HG02938 (cell line): ENCODE results near the gene PRSS21.

Experiments
- ATAC-seq: cut with Tn5 transposase; IDR thresholded peaks from one replicate; pipeline ENCODE4 v1.9.1; 2021; ENCODE audit warnings: mild to moderate bottlenecking, moderate library complexity; ENCODE audit not compliant: unreplicated experiment

The PRSS21 gene

DNA sequence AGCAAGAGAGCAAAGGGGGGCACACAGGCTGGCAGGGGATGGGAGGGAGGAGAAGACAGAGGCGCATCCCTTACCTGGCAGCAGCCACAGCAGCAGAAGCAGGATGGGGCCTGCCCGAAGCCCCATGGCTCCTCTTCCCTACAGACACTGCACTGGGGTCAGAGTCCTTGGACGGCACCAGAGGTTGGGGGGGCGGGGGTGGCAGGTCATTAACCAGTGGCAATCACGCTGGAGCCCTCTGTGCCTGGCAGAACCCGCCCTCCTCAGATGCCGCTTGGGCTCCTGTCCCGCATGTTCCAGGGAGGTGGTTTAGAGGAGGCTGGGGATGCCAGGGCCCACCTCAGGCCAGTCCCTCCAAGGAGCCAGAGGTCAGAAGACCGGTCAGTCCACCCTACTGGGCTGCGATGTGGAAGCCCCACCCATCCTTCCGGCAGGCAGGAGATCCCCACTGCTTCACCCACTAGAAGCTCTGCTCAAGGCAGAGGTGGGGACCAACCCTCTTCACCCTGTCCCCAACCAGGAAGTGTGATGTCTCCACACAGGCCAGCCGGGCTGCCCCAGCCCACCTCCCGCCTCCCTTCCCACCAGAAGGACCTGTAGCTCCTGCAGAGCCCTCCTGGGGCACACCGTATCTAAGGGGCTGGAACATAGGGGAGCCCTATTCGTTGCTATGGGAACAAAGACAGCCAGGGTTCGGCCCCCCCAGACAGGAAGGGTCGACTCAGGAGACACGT lies 24.7 kb downstream of the PRSS21 start:
- no peak for ATAC-seq

GRCh38 chr16:2842340-2843000 lies 25.4 kb downstream of the PRSS21 start:
- no peak for ATAC-seq

DNA sequence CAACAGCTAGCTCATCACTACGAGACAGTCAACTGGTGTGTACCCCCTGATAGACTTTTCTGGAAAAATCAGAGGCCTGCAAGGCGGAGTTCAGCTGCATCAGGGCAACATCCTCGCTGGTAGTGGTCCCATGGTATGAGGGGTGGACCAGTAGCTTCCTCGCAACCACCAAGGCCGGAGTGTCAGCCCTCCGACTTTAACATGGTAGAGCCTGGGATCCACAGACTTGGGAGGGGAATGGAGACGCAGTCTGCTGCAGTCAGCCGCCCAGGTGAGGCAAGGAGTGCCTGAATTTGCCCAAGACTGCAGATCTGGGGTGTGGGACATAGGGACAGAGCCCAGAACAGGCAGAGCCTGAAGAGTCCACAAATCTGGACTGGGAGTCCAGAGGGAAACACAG lies 26.5 kb downstream of the PRSS21 start:
- ATAC-seq = no peak

DNA sequence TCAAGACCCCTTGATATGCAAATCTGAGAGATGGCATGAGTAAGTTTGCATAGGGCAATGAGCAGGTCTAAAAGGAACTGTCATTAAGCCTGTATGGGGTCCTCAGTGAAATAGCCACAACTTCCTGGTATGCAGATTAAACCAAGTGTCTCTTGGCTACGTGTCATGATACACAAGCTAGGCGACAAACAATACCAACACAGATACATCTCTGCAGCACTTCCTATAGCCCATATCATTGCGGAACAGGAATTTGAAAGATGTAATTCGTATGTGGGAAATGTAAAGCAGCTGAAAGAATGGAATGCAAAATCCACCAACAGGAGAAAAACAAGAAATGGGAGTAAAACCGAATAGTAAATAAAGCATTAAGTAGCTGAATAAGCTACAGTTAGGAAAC lies 28.1 kb downstream of the PRSS21 start:
- ATAC-seq = no peak

- no peak for ATAC-seq
Measured at GRCh38 chr16:2846511-2847310, 29.7 kb downstream of the PRSS21 start.

GRCh38 chr16:2848933-2849725 lies 32.1 kb downstream of the PRSS21 start:
- no peak for ATAC-seq

GRCh38 chr16:2852003-2852730 lies 35.1 kb downstream of the PRSS21 start:
- ATAC-seq = no peak

DNA sequence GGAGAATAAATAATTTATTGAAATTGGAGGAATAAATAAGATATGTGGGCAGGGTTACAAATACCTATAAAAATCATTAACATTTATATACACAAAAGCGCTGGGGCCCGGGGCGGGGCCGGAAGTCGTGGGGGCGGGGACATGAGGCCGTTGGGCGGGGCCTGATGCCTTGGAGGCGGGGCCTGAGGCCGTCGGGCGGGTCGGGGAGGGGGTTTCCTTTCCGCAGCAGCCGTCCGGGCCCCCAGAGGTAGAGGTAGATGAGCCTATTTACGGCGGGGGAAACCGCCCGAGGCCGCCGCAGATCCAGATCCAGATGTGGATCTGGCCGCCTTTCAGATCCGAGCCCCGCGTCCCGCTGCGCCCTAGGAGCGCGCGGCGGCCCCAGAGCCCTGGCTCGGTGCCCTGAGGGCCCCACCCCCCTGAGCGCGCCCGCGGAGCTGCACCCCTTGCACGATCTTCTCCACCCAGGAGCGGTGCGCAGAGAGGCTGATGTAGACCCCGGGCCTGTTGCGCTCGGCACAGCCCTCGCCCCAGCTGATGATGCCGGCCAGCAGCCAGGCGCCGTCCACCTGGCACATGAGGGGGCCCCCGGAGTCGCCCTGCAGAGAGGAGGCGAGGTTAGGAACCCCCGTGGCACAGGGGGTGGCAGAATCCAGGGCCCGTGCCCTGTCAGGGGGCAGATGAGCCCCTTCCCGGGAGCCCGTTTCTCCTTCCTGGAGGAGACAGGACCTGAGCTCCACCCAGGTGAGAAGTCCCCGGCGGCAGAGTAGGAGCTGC lies 35.9 kb downstream of the PRSS21 start:
- no peak for ATAC-seq

- ATAC-seq = no peak
Measured at GRCh38 chr16:2853531-2854073, 36.6 kb downstream of the PRSS21 start.

GRCh38 chr16:2854700-2855309 lies 37.8 kb downstream of the PRSS21 start:
- no peak for ATAC-seq

DNA sequence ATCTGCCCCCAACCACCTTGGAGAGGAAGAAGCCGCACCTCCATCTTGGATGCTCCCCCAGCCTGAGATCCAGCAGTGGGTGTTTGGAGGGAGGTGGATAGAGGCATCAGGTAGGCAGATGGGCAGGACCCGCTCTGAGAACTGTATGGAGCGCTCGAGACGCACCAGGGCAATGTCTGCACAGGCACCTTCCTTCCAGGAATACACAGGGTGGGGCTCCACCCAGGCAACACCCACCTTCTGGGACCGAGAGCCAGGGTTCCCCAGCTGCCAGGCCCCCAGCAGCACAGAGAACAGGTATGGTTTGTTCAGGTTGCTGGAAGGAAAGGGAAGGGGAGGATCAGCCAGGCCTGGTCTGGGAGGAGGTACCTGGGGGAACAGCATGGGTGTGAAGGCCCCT lies 38.5 kb downstream of the PRSS21 start:
- no peak for ATAC-seq

DNA sequence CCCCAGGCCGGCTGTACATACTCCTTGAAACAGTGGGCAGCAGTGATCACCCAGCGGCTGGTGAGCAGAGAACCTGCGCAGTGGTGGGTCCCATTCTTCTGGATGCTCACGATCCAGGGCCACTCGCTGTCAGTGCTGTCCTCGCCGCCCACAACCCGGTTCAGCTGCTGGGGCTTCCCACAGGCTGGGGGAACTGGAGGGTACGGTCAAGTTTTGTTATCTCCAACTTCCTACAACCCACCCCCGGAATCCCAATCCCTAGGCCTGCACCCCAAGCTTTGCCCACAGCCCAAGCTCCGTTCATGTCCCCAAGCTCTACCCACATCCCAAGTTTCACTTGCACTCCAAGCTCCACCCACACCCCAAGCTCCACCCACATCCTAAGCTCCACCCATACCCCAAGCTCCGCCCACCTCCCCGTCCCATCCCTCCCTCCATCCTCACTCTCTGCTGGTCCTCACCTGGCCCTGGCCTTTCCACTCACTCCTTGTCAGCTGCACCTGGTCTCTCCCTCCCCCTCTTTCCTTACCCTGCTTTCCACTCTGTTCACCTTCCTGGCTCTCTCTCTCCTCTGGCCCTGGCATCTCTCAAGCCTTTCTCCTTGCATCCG lies 39.1 kb downstream of the PRSS21 start:
- no peak for ATAC-seq

DNA sequence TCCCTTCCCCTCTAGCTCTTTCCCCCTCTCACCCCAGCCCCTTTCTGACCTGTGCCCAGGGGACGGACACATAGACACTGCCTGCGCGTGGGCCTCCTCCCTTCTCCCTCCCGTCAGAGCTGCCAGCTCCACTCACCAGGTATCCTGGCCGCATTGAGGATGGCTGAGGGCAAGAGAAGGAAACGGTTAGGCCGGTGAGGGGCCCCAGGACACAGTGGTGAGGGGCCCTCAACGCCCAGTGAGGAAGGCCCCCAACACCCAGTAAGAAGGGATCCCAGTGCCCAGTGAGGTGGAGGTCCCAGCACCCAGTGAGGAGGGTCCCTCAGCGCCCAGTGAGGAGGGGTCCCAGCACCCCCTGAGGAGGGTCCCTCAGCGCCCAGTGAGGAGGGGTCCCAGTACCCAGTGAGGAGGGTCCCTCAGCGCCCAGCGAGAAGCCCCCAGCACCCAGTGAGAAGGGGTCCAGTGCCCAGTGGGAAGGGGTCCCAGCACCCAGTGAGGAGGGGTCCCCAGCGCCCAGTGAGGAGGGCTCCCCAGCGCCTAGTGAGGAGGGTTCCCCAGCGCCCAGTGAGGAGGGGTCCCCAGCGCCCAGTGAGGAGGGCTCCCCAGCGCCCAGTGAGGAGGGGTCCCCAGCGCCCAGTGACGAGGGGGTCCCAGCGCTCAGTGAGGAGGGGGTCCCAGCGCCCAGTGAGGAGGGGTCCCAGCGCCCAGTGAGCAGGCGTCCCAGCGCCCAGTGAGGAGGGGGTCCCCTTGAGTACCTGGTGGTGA lies 39.8 kb downstream of the PRSS21 start:
- no peak for ATAC-seq

DNA sequence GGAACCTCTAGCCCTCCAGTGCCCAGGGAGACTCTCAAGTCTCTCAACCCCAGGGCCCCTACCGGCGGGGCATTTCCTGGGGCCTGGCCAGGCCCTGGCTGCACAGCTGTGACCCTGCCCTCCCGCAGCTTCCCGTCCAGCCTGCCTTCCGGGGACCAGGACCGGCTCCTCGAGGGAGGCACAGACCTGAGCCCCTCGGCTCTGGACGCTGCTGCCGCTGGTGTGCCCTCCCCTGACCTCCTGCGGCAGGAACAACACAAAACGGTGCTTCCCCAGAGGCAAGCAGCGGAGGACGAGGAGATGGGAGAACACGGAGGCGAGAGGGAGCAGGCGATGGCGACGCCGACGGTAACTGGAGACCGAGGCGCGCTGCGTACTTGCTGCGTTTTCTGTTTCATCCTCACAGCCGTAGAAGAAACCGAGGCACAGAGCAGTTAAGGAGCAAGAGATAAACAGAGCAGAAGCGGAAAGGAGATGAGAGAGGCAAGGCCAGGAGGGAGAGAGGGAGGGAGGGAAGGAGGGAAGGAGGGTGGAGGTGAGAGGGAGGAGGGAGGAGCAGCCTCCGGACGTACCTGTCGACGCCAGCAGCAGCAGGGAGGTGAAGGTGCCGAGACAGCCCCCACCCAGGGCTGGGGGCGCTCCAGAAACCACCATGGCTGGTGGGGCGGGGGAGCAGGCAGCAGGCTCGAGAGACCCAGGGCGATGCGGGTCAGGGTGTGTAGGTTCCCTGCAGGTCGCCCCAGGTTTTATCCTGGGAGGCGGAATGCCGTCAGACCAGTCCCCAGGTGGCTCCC lies 40.6 kb downstream of the PRSS21 start, which contains the start of gene PRSS22:
PRSS22 (minus strand) TSS at position 720 of the 794 bp plus-strand sequence; CDS start at position 654, 66 bp downstream.
- no peak for ATAC-seq

DNA sequence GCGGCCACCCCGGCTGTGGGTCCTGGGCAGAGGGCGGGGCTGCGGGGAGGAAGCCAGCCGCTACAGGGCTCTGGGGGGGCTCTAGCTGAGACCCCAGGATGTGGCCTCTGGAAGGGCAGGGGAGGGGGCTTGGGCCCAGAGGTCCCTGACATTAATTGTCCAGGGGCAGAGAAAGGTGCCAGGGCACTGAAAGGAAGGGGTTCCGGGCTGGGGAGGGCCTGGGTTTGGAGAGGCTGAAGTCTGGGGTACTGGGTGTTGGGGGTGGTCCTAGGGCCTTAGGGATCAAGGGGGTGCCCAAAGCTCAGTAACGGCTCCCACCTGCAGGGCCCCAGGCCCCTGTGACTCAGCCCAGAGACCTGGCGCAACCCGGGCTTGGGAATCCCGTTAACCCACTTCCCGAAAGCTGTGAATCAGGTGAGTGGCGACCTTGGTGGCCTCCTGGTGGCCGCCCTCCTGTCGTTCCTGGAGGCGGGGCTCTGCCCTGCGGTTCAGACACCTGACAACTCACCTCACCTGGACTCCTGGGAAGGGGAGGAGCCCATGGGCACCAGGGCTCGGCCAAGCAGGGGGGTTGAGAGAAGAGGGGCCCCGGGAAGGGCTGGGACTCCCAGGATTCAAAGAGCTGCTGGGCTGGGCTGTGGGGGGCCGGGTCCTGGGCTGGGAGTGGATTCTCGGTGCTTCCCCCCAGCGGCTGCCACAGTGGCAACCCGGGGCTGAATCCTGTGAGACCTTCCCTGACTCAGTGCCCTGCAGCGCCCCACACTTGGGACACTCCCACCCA lies 41.4 kb downstream of the PRSS21 start:
- no peak for ATAC-seq

DNA sequence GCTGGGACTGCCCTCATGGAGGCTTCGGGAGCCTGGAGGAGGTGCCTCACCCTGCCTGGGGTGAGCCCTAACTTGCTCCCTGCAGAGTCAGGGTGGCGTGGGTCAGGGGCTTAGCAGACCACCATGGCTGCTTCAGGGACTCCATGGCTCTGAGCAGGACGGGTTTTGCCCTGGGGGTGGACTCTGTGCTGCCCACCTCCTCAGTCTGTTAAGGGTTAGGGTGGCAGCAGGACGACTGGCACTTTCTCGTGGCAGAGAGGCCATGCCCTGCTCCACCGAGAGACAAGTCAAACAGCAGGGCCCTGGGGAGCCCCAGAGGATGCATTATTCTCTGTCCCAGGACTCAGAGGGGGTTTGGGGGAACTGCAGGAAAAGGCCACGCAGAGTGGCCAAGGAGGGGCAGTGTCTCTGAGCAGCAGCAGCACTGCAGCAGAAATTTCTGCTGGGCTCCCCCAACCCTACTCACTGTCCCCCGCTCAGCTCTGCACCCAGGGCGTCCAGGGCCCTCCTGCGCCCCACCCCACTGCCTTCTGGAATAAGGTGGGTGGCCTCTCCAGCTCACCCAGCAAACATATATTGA lies 42.7 kb downstream of the PRSS21 start:
- no peak for ATAC-seq
